ENCODE data around the gene FOXJ2.
"Not testable (repeated sequence)": the region's sequence is repeated elsewhere in the genome, so short reads cannot be mapped to it uniquely, and the experiment has no call there.

Gene FOXJ2

GRCh38 chr12:8071820-8072219, 39.3 kb downstream of the FOXJ2 start:
- FAIRE-seq = not testable (repeated sequence)

DNA sequence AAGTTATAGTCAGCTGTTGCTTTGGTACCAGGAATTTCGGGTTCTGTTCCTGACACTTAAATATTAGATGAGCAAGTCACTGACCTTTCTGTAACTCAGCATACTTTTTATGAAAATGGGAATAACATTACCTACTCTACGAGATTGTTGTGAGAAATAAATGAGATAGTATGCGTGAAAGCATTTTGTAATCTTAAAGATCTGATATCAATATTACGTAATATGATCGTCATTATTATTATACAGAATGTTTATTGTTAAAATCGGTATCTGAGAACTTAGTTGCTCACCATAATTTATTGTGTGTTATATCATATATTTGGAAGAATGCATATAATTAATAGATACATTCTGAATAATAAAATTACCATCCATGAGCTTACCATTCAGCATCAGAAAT, 43.4 kb downstream of the FOXJ2 start:
- no peak for FAIRE-seq

DNA sequence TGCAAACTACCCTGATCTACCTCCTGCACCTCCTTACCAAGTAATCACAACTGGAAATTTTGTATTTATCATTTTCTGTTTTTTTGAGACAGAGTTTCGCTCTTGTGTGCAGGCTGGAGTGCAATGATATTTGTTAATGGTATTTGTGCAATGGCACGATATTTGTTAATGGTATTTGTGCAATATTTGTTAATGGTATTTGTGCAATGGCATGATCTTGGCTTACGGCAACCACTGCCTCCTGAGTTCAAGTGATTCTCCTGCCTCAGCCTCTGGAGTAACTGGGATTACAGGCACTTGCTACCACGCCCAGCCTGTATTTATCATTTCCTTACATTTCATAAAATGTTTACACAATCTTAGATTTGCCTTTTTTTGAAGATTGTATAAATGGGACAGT, 43.9 kb downstream of the FOXJ2 start:
- FAIRE-seq = no peak

DNA sequence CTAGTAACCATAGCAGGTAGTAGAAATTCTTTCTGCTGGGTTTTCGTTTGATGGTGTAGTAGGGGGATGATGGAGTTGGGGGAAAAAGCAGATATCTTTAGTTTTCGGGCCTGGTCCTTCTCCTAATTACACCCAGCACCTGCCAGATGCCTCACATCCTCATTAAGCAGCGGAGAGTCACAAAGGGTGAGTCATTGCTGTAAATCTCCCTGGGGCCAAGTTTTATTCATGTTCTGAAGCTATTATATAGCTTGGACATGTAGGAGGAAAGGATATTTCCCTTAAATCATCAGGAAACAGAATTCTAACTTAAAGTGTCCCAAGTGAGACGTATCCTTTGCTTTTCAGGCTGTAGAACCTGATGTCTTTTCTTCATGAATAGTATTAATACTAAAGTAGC, 44.7 kb downstream of the FOXJ2 start:
- no peak for FAIRE-seq

GRCh38 chr12:8078398-8078797, 45.9 kb downstream of the FOXJ2 start:
- no peak for FAIRE-seq

- FAIRE-seq = no peak
Measured at GRCh38 chr12:8078916-8079315, 46.4 kb downstream of the FOXJ2 start.

DNA sequence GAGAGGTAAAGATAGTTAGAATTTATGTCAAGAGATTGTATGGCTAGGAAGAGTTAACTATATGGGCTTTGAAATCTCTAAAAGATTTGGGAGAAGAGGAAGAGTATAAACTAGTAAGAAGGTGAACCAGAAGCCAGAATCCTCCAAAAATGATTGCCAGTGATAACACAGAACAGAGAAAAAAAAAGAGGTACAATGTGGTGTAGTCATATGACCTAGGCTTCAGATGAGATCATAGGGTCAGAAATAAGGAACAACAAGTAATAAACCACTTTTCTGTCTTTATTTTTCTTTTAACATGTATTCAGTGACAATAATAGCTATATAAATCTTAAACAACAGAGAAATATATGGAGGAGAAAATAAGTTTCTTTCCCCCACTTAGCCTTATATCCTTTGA, 47.6 kb downstream of the FOXJ2 start:
- FAIRE-seq = no peak

- FAIRE-seq = no peak
Measured at GRCh38 chr12:8081251-8081920, 48.9 kb downstream of the FOXJ2 start.

- FAIRE-seq = no peak
Measured at GRCh38 chr12:8082808-8083100, 50.2 kb downstream of the FOXJ2 start.

DNA sequence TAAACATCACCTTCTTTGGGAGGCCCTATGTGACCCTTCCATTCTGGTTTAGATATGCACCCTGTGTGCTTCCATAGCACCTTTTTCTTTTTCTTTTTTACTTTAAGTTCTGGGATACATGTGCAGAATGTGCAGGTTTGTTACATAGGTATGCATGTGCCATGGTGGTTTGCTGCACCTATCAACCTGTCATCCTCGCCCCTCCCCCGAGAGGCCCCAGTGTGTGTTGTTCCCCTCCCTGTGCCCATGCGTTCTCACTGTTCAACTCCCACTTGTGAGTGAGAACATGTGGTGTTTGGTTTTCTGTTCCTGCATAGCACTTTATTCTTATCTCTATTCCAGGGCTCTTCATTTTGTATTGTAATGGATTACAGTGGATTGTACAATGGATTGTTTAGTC, 51.8 kb downstream of the FOXJ2 start:
- not testable (repeated sequence) for FAIRE-seq

- no peak for FAIRE-seq
Measured at GRCh38 chr12:8087666-8088065, 55.1 kb downstream of the FOXJ2 start.

- FAIRE-seq = no peak
Measured at GRCh38 chr12:8088574-8088973, 56.1 kb downstream of the FOXJ2 start.

GRCh38 chr12:8089277-8089676, 56.8 kb downstream of the FOXJ2 start:
- not testable (repeated sequence) for FAIRE-seq

GRCh38 chr12:8089716-8090115, 57.2 kb downstream of the FOXJ2 start:
- FAIRE-seq = no peak

GRCh38 chr12:8093291-8093690, 60.8 kb downstream of the FOXJ2 start:
- FAIRE-seq = no peak

DNA sequence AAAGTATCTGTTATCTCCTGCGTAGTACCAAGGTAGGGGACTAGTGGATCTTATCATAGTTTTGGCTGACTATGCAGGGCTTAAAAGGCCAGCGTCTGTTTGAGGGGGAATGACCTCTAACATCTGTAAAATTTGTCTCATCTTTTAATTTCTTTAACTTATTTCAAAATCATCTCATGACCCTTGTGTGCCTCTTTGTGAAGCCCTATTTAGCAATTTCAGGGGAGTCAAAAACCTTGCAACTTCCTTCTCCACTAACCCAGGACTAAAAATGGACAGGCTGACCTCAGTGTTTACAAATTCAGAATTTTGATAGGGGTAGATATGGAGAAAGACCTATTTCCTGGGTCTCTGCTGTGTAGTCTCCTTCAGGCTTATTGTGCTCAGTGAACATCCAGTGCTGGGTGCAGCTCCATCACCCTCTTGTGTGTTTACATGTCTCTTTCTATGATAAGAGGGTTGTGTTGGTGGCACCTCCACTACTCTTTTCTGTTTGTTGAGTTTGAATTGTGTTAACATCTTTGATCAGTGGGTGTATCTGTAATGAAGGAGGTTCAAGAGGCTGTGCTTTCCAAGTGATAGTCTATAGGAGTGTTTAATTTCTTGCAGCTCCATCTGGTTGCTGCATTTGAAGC, 63.9 kb downstream of the FOXJ2 start:
- FAIRE-seq = no peak

GRCh38 chr12:8099235-8099634, 66.7 kb downstream of the FOXJ2 start:
- FAIRE-seq = no peak
